GF-D8 (cell line): ENCODE results near the gene GCDH.

ENCODE experiments used
- DNase-seq: peaks from one replicate; lab custom pipeline; 2025; lab: John Stamatoyannopoulos, UW

The GCDH gene

GRCh38 chr19:12940897-12941296, 49.9 kb downstream of the GCDH start:
- DNase-seq: no peak

DNA sequence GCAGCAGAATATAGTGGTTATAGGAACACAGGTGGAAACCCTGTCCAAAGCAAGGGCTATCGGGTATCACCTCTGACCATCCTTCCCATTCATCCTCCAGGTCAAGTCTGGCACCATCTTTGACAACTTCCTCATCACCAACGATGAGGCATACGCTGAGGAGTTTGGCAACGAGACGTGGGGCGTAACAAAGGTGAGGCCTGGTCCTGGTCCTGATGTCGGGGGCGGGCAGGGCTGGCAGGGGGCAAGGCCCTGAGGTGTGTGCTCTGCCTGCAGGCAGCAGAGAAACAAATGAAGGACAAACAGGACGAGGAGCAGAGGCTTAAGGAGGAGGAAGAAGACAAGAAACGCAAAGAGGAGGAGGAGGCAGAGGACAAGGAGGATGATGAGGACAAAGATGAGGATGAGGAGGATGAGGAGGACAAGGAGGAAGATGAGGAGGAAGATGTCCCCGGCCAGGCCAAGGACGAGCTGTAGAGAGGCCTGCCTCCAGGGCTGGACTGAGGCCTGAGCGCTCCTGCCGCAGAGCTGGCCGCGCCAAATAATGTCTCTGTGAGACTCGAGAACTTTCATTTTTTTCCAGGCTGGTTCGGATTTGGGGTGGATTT, 52.6 kb downstream of the GCDH start:
- DNase-seq: no peak

- DNase-seq: no peak
Measured at GRCh38 chr19:12944104-12944674, 53.2 kb downstream of the GCDH start.

DNA sequence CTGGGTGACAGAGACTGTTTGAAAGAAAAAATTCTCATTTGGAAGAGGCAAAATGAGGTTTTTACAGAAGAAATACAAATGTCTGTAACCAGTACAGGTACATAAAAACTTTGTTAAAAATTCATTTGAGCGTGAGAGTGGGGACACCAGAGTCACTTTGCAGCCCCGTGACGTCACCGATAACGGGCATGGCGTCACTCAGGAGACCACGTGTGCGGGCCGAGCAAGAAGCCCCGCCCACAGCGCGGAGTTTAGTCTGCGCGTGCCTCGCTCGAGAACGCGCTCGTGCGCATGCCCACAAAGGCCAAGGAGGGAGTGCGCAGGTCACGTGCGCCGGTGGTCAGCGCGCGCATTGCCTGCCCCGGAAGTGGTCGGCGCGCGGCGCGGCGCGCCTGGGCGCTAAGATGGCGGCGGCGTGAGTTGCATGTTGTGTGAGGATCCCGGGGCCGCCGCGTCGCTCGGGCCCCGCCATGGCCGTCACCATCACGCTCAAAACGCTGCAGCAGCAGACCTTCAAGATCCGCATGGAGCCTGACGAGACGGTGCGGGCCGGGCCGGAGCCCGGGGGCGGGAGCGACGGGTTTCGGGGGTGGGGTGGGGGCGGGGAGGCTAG, 54.6 kb downstream of the GCDH start, which contains the start of gene RAD23A:
Gene RAD23A (plus strand): TSS at position 384 of the 613 bp plus-strand sequence. CDS start 87 bp downstream, at position 471.
- DNase-seq: peak; percentile 83

- DNase-seq: no peak
Measured at GRCh38 chr19:12946092-12946721, 55.2 kb downstream of the GCDH start.

DNA sequence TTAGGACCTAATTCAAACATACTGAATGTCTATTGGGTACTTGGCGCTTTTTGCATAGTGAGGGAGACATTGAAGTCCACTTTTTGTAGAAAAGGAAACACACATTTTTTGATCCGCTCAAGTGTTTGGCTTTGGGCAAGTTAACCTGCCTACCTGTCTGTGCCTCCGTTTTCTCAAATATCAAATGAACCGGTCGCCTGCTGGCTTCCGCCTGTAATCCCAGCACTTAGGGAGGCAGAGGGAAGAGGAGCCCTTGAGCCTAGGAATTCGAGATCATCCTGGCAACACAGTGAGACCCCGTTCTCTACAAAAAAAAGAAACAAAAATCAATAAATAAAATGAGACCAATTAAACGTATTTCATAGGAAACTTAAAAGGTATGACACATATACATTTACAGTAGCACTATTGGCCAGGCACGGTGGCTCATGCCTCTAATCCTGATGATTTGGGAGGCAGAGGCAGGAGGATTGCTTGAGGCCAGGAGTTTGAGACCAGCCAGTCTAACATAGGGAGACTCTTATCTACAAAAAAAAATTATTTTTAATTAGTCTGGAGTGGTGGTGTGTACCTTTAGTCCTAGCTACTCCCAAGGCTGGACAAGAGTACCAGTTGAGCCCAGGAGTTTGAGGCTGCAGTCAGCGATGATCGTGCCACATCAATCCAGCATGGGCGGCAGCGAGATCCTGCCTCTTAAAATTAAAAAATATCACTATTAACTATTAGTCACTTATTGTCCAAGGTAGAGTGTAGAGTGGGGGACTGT, 56.0 kb downstream of the GCDH start:
- DNase-seq: no peak

DNA sequence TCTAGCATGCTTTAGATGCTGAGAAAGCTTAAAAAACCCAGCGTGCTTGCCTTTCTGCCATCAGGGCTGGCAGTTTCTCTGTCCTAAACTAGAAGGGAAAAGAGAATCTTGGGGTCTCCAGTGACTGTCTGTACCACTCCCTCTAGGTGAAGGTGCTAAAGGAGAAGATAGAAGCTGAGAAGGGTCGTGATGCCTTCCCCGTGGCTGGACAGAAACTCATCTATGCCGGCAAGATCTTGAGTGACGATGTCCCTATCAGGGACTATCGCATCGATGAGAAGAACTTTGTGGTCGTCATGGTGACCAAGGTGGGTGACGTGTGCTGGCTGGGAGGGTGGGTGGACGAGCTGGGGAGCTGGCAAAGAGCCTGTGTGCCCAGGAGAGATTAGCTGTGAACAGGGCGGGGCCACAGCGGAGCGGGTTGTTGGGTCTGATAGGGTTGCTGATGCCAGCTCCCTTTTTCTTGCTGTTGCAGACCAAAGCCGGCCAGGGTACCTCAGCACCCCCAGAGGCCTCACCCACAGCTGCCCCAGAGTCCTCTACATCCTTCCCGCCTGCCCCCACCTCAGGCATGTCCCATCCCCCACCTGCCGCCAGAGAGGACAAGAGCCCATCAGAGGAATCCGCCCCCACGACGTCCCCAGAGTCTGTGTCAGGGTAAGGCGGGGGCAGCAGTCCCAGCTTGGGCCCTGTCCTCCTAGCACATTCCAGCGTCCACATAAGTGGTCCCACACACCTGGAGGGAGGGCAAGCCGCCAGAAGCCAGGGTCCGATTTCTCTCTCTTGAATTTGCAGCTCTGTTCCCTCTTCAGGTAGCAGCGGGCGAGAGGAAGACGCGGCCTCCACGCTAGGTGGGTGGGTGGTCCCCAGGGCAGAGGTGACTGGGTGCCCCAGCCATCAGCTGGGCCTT, 57.0 kb downstream of the GCDH start:
- no peak for DNase-seq

GRCh38 chr19:12948612-12949362, 57.8 kb downstream of the GCDH start:
- DNase-seq: no peak
